Endothelial cell of umbilical vein (primary cell): ENCODE data around the gene NCK2. TPM values are rescaled to one million over a fixed set of nuclear protein-coding genes. Genes with fewer than 3 reads are reported as not detected.

Source experiments
- BruUV-seq: library from RNA; stranded (reverse); fragments of 400-500 nt; replicated peaks from 2 replicates; lab custom pipeline; 2021; lab: Mats Ljungman, UMichigan
- CTCF ChIA-PET: fragments of 300-600, 350-600 bp; sonication (Branson Sonifier 250); formaldehyde crosslinking; loops from one replicate; lab custom pipeline; 2021; ENCODE audit warnings: antibody characterized with exemption, inconsistent platforms; lab: Charles Lee
- POLR2A ChIA-PET: fragments of 300-600, 350-600 bp; sonication (Branson Sonifier 250); formaldehyde crosslinking; loops from one replicate; lab custom pipeline; 2021; ENCODE audit warnings: antibody characterized with exemption, inconsistent platforms; lab: Charles Lee
- DNase-seq: peaks from one replicate; pipeline ENCODE4 v3.0.0-alpha.2; 2011; ENCODE audit warnings: low read depth, low spot score
- FAIRE-seq: peaks from 2 replicates; lab custom pipeline; 2011; peaks lifted over from hg19 to GRCh38; lab: Jason Lieb, UNC
- H2AFZ ChIP-seq: 2 replicates; pipeline ENCODE4 v1.6.0; 2012; ENCODE audit warnings: low read depth, low read length, control low read depth, inconsistent platforms
- H3K27ac ChIP-seq: 2 replicates; pipeline ENCODE4 v1.5.1; 2011; ENCODE audit warnings: low read depth, mild to moderate bottlenecking, control low read depth, low read length, moderate library complexity; ENCODE audit not compliant: insufficient read depth
- H3K27me3 ChIP-seq, 2 experiments: 2 replicates each; pipeline versions ENCODE4 v1.6.0 to v1.6.1; 2011; ENCODE audit warnings: low read length in 2 of 2, mixed read lengths in 1 of 2; ENCODE audit not compliant: control insufficient read depth in 2 of 2, insufficient read depth in 2 of 2
- H3K36me3 ChIP-seq, 2 experiments: 2 replicates in 1 of 2; 3 replicates in 1 of 2; pipeline ENCODE4 v1.5.1; 2011; ENCODE audit warnings: low read length in 2 of 2, mild to moderate bottlenecking in 1 of 2, moderate library complexity in 1 of 2; ENCODE audit not compliant: control insufficient read depth in 2 of 2, insufficient read depth in 2 of 2; ENCODE audit errors: extremely low read depth in 1 of 2
- H3K4me1 ChIP-seq: 3 replicates; pipeline ENCODE4 v1.5.1; 2011; ENCODE audit warnings: mild to moderate bottlenecking, low read length; ENCODE audit not compliant: control insufficient read depth, insufficient read depth; ENCODE audit errors: extremely low read depth
- H3K4me2 ChIP-seq: 2 replicates; pipeline ENCODE4 v1.6.1; 2011; ENCODE audit warnings: low read length, control low read depth, mixed read lengths; ENCODE audit not compliant: insufficient read depth
- H3K4me3 ChIP-seq, 3 experiments: fragments of 200-600 bp in 1 of 3; sonication (generic), shearing (Covaris generic) in 1 of 3; replicated peaks in 1 of 3; 2 replicates each; pipeline ENCODE4 v1.5.1; 2011 to 2016; ENCODE audit warnings: control low read depth in 3 of 3, low read length in 3 of 3, mild to moderate bottlenecking in 2 of 3, inconsistent platforms in 1 of 3, low read depth in 1 of 3, moderate library complexity in 1 of 3; ENCODE audit not compliant: insufficient read depth in 1 of 3
- H3K79me2 ChIP-seq: 2 replicates; pipeline ENCODE4 v1.6.0; 2012; ENCODE audit warnings: low read length, inconsistent platforms; ENCODE audit not compliant: control insufficient read depth, insufficient read depth
- H3K9ac ChIP-seq: replicated peaks from 2 replicates; pipeline ENCODE3; 2011; ENCODE audit warnings: low read length, control low read depth; ENCODE audit not compliant: insufficient read depth; ENCODE audit errors: extremely low read depth
- H3K9me1 ChIP-seq: replicated peaks from 3 replicates; pipeline ENCODE4 v1.6.0; 2011; ENCODE audit warnings: mild to moderate bottlenecking, low read length; ENCODE audit not compliant: control insufficient read depth, insufficient read depth; ENCODE audit errors: extremely low read depth
- H3K9me3 ChIP-seq: replicated peaks from 2 replicates; pipeline ENCODE4 v1.5.1; 2012; ENCODE audit warnings: low read length, inconsistent platforms; ENCODE audit not compliant: control insufficient read depth, insufficient read depth
- H4K20me1 ChIP-seq: replicated peaks from 2 replicates; pipeline ENCODE3; 2011; ENCODE audit warnings: mild to moderate bottlenecking, low read length; ENCODE audit not compliant: control insufficient read depth, insufficient read depth; ENCODE audit errors: extremely low read depth
- CTCF ChIP-seq, 2 donors: IDR thresholded peaks; 1 replicate in 1 of 2; 2 replicates in 1 of 2; pipeline ENCODE4 v1.5.1; 2011; ENCODE audit warnings: low read length in 2 of 2, mild to moderate bottlenecking in 2 of 2, moderate library complexity in 2 of 2, control low read depth in 1 of 2, inconsistent platforms in 1 of 2, low read depth in 1 of 2; ENCODE audit not compliant: insufficient read depth in 1 of 2; ENCODE audit errors: extremely low read depth in 1 of 2
- EZH2 ChIP-seq: IDR thresholded peaks from 2 replicates; pipeline ENCODE4 v1.6.1; 2012; ENCODE audit warnings: borderline replicate concordance, low read depth, mild to moderate bottlenecking, moderate library complexity, low read length, inconsistent platforms; ENCODE audit not compliant: severe bottlenecking
- FOS ChIP-seq: IDR thresholded peaks from 2 replicates; pipeline ENCODE4 v1.6.1; 2011; ENCODE audit warnings: mild to moderate bottlenecking, low read length, moderate library complexity, borderline replicate concordance; ENCODE audit not compliant: insufficient read depth
- GATA2 ChIP-seq: IDR thresholded peaks from 2 replicates; pipeline ENCODE4 v1.7.0; 2011; ENCODE audit warnings: low read depth, mild to moderate bottlenecking, moderate library complexity, mixed read lengths, low read length; ENCODE audit not compliant: insufficient read length, insufficient read depth
- JUN ChIP-seq: IDR thresholded peaks from 2 replicates; pipeline ENCODE4 v1.6.1; 2011; ENCODE audit warnings: borderline replicate concordance, low read depth; ENCODE audit not compliant: insufficient read length, insufficient read depth
- MAX ChIP-seq: IDR thresholded peaks from 2 replicates; pipeline ENCODE4 v1.6.1; 2011; ENCODE audit not compliant: insufficient read depth, insufficient read length
- MYC ChIP-seq: IDR thresholded peaks from one replicate; pipeline ENCODE4 v1.6.1; 2011; ENCODE audit warnings: mild to moderate bottlenecking, low read depth, low read length
- POLR2A ChIP-seq: IDR thresholded peaks from 2 replicates; pipeline ENCODE4 v1.6.1; 2012; ENCODE audit warnings: low read depth, mild to moderate bottlenecking, control low read depth, low read length
- POLR2AphosphoS5 ChIP-seq: IDR thresholded peaks from 2 replicates; pipeline ENCODE4 v1.6.1; 2012; ENCODE audit warnings: low read depth, mild to moderate bottlenecking, control low read depth, low read length, moderate library complexity; ENCODE audit not compliant: insufficient read depth
- dilution Hi-C: fragments of 300-500 bp; cut with MboI; formaldehyde crosslinking; loops from one replicate; pipeline ENCODE4 v1.15.0; 2019; ENCODE audit warnings: low sequenced_read_pairs; ENCODE audit not compliant: extremely low pct_ligation_motif_present
- intact Hi-C: fragments of 100-400 bp; cut with micrococcal nuclease; formaldehyde crosslinking; loops from one replicate; pipeline ENCODE4 v1.10.0; 2022
- polyA plus RNA-seq, 4 experiments: library from polyadenylated mRNA; depleted of rRNA in 3 of 4; stranded (reverse) in 3 of 4; unstranded in 1 of 4; fragments of >200 nt; gene quantifications; 2 replicates each; pipeline versions ENCODE4 v1.2.1 to v1.2.3, GENCODE V29; 2011 to 2012; ENCODE audit warnings: missing spikeins in 1 of 4
- total RNA-seq: library from RNA; stranded (reverse); gene quantifications from 2 replicates; pipeline ENCODE4 v1.2.3, GENCODE V29; 2021

NCK2 gene
- total and polyA plus RNA-seq, 2 donors (not counting 3 experiments of a cell fraction or from before 2014, with no cell fraction given): 23.8 to 39.1 TPM

- POLR2A ChIA-PET: no interaction called here
- Histone ChIP-seq H3K9me3 (no peaks in the 10 kb centered on the region), H3K4me3 (no peak overlapping the region), H3K9me1 (no peaks in the 10 kb centered on the region), H3K9ac (no peak overlapping the region), H3K4me1 (peaks cover 16% of the 10 kb centered on the region), H3K27ac (no peak overlapping the region), H3K27me3 (no peaks in the 10 kb centered on the region), H4K20me1 (peaks cover 2% of the 10 kb centered on the region), H3K36me3 (no peaks in the 10 kb centered on the region), H3K79me2 (peaks cover 86% of the 10 kb centered on the region), H2AFZ (no peak overlapping the region), H3K4me2 (no peak overlapping the region)
- no peak for FAIRE-seq
- no peak for DNase-seq
- intact Hi-C loops: no loop called here
- dilution Hi-C loops: no loop called here
- no TSS peak for BruUV-seq
- no peak for TF ChIP-seq FOS
- no peak for TF ChIP-seq CTCF (IDR thresholded peaks at IDR 0.05; ENCODE audit: extremely low read depth in 1 of 2, insufficient read depth in 1 of 2, low read depth in 1 of 2, low read length in 2 of 2)
- TF ChIP-seq GATA2: no peak
- no peak for TF ChIP-seq POLR2A
- no peak for TF ChIP-seq EZH2
- CTCF ChIA-PET: interaction anchor here (0.8 to 1.0 kb wide), 2 partner anchors 9 to 161 kb away, joined by 3 to 4 read pairs; no protein-coding TSS in a partner anchor
Measured at GRCh38 chr2:105752691-105753358, 8.1 kb downstream of the NCK2 start.

GRCh38 chr2:105753380-105753779 lies 8.7 kb downstream of the NCK2 start:
- Histone ChIP-seq H3K4me2 (no peak overlapping the region), H3K9me3 (no peaks in the 10 kb centered on the region), H4K20me1 (peaks cover 2% of the 10 kb centered on the region), H2AFZ (no peak overlapping the region), H3K9ac (no peak overlapping the region), H3K4me3 (no peak overlapping the region), H3K9me1 (no peaks in the 10 kb centered on the region), H3K79me2 (peaks cover 83% of the 10 kb centered on the region), H3K36me3 (no peaks in the 10 kb centered on the region), H3K4me1 (peaks cover 11% of the 10 kb centered on the region), H3K27ac (no peak overlapping the region), H3K27me3 (no peaks in the 10 kb centered on the region)
- DNase-seq: no peak
- dilution Hi-C loops: no loop called here
- no peak for FAIRE-seq
- intact Hi-C loops: no loop called here
- POLR2A ChIA-PET: no interaction called here
- BruUV-seq: no TSS peak
- TF ChIP-seq JUN (no peak), CTCF (IDR thresholded peaks at IDR 0.05; ENCODE audit: extremely low read depth in 1 of 2, insufficient read depth in 1 of 2, low read depth in 1 of 2, low read length in 2 of 2) (no peak), GATA2 (no peak), POLR2AphosphoS5 (no peak), FOS (no peak), MYC (no peak), MAX (no peak), EZH2 (no peak), POLR2A (no peak)
- CTCF ChIA-PET: interaction anchor here (0.8 kb wide), 1 partner anchor 160 kb away, joined by 3 read pairs; no protein-coding TSS in a partner anchor
